ENCODE data around the gene SORCS2. TPM values are rescaled to one million over a fixed set of nuclear protein-coding genes. Genes with fewer than 3 reads are reported as not detected.
A peak's percentile ranks its signal among the peaks of the same experiment; 100 is the strongest.

SORCS2 gene
- total and polyA plus RNA-seq, 2 of the 13 experiments (the other 11 are each of a cell fraction or from before 2014, with no cell fraction given) = 0.82 to 1.0 TPM

GRCh38 chr4:7159923-7160322, 32.4 kb upstream of the SORCS2 start (continued):
- TF ChIP-seq ZFX (CRISPR knock-in tag; IDR thresholded peaks at IDR 0.05; ENCODE audit: low read depth) (no peak), SOX6 (IDR thresholded peaks at IDR 0.05) (no peak), SOX6 (CRISPR knock-in tag; IDR thresholded peaks at IDR 0.05) (no peak), ARNT (IDR thresholded peaks at IDR 0.05) (no peak), SIN3B (IDR thresholded peaks at IDR 0.05; ENCODE audit: low read length) (no peak), ZNF34 (CRISPR knock-in tag; IDR thresholded peaks at IDR 0.05; ENCODE audit: borderline replicate concordance) (no peak), BHLHE40 (IDR thresholded peaks at IDR 0.05; ENCODE audit: low read length) (no peak), KDM2A (CRISPR knock-in tag; IDR thresholded peaks at IDR 0.05; ENCODE audit: borderline replicate concordance, low read depth) (no peak), KLF12 (CRISPR knock-in tag; IDR thresholded peaks at IDR 0.05; ENCODE audit: borderline replicate concordance) (no peak), MZF1 (CRISPR knock-in tag; IDR thresholded peaks at IDR 0.05; ENCODE audit: borderline replicate concordance) (no peak), ZBTB7B (CRISPR knock-in tag; IDR thresholded peaks at IDR 0.05) (no peak), ZNF362 (CRISPR knock-in tag; IDR thresholded peaks at IDR 0.05; ENCODE audit: borderline replicate concordance) (no peak), ZNF501 (CRISPR knock-in tag; IDR thresholded peaks at IDR 0.05) (no peak), RXRB (CRISPR knock-in tag; IDR thresholded peaks at IDR 0.05; ENCODE audit: borderline replicate concordance) (peak; percentile 24; the same call in 1 of the 2 replicates), SALL1 (CRISPR knock-in tag; IDR thresholded peaks at IDR 0.05) (no peak), SATB2 (CRISPR knock-in tag; IDR thresholded peaks at IDR 0.05) (no peak), FOXO4 (CRISPR knock-in tag; conservative IDR thresholded peaks at IDR 0.05) (no peak), ZNF317 (CRISPR knock-in tag; IDR thresholded peaks at IDR 0.05) (0 out of 2 replicates have a peak, but pooled peaks have one; percentile 20), ZNF75D (CRISPR knock-in tag; IDR thresholded peaks at IDR 0.05; ENCODE audit: borderline replicate concordance) (no peak), ATF3 (CRISPR knock-in tag; IDR thresholded peaks at IDR 0.05) (no peak), NFE2 (CRISPR knock-in tag; IDR thresholded peaks at IDR 0.05) (no peak), AGO2 (optimal IDR thresholded peaks at IDR 0.05; ENCODE audit: low read depth, low read length) (no peak), HOXA5 (CRISPR knock-in tag; IDR thresholded peaks at IDR 0.05) (no peak)
- TF ChIP-seq, protein P1, sequence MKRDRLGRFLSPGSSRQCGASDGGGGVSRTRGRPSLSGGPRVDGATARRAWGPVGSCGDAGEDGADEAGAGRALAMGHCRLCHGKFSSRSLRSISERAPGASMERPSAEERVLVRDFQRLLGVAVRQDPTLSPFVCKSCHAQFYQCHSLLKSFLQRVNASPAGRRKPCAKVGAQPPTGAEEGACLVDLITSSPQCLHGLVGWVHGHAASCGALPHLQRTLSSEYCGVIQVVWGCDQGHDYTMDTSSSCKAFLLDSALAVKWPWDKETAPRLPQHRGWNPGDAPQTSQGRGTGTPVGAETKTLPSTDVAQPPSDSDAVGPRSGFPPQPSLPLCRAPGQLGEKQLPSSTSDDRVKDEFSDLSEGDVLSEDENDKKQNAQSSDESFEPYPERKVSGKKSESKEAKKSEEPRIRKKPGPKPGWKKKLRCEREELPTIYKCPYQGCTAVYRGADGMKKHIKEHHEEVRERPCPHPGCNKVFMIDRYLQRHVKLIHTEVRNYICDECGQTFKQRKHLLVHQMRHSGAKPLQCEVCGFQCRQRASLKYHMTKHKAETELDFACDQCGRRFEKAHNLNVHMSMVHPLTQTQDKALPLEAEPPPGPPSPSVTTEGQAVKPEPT (CRISPR knock-in tag; IDR thresholded peaks at IDR 0.05; ENCODE audit: low read depth) = no peak
- TF ChIP-seq, protein P2, sequence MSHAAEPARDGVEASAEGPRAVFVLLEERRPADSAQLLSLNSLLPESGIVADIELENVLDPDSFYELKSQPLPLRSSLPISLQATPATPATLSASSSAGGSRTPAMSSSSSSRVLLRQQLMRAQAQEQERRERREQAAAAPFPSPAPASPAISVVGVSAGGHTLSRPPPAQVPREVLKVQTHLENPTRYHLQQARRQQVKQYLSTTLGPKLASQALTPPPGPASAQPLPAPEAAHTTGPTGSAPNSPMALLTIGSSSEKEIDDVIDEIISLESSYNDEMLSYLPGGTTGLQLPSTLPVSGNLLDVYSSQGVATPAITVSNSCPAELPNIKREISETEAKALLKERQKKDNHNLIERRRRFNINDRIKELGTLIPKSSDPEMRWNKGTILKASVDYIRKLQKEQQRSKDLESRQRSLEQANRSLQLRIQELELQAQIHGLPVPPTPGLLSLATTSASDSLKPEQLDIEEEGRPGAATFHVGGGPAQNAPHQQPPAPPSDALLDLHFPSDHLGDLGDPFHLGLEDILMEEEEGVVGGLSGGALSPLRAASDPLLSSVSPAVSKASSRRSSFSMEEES (CRISPR knock-in tag; IDR thresholded peaks at IDR 0.05) = no peak
